Adipocyte (in vitro differentiated cells): ENCODE results near the gene PHKA1.
"Not testable (repeated sequence)": the region's sequence is repeated elsewhere in the genome, so short reads cannot be mapped to it uniquely, and the experiment has no call there.

ENCODE experiments used
- DNase-seq: peaks from one replicate; pipeline ENCODE4 v3.0.0-alpha.2; 2015; ENCODE audit warnings: low read depth
- H3K27me3 ChIP-seq: replicated peaks from 2 replicates; pipeline ENCODE4 v1.7.0; 2013; ENCODE audit warnings: mild to moderate bottlenecking, low read length, moderate library complexity; ENCODE audit not compliant: control insufficient read depth, insufficient read depth
- H3K36me3 ChIP-seq: 2 replicates; pipeline ENCODE4 v1.7.0; 2013; ENCODE audit warnings: low read length, mild to moderate bottlenecking, moderate library complexity; ENCODE audit not compliant: control insufficient read depth, insufficient read depth, severe bottlenecking
- H3K4me1 ChIP-seq: 2 replicates; pipeline ENCODE4 v1.7.0; 2013; ENCODE audit warnings: mild to moderate bottlenecking, low read length, moderate library complexity; ENCODE audit not compliant: control insufficient read depth, insufficient read depth
- H3K4me3 ChIP-seq: 2 replicates; pipeline ENCODE4 v1.7.0; 2013; ENCODE audit warnings: mild to moderate bottlenecking, low read length, moderate library complexity
- H3K9ac ChIP-seq: 2 replicates; pipeline ENCODE4 v1.7.0; 2013; ENCODE audit warnings: mild to moderate bottlenecking, low read length, moderate library complexity
- H3K9me3 ChIP-seq: 2 replicates; pipeline ENCODE4 v1.7.0; 2013; ENCODE audit warnings: mild to moderate bottlenecking, low read length, moderate library complexity; ENCODE audit not compliant: control insufficient read depth

PHKA1 gene

DNA sequence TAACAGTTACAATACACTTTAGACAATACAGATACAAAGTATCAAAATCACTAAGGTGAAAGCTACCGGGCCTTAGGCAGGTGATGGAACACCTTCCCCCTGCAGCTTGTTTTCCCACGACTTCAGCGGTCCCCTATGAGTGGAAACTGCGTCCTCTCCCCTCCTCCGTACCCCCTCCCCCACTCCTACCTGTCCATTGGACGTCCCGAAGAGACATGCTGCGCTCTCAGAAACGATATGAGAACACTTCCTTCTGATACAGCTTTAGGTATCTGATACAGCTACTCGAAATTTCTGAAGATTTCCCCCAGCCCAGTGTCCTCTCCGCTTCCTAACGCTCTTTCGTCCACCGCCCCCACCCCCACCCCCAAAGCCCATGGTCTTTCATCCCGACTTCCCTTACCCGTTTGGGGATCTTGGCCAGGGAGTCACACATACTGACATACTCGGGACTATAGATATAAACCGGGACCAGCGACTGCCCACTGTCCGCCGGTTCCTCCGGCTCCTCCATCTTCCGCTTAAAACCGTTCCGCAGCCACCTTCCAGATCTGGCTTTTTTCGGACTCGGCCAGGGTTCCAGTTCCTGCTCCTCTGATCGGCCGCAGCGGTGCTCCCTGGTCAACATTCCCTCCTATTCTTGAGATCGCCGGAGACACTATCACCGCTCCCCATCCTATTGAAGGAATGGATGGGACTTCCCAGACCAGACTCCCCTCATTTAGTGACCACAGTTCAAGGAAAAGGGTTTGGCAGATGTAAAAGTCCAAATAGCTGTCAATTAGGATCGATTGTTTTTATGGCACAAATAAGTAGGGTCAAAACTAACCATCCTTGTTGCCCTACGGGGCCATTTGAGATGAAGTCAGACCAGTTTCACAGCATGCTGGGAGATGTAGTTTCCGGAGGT, 141.6 kb downstream of the PHKA1 start, which contains the start of gene HDAC8:
TSS of gene HDAC8 (minus strand) at position 596 of the 910 bp plus-strand sequence. CDS start at position 514, 82 bp downstream.
- Histone ChIP-seq H3K27me3 (peaks cover 15% of the 10 kb centered on the region), H3K9me3 (no peaks in the 10 kb centered on the region), H3K36me3 (peaks cover 10% of the 10 kb centered on the region), H3K9ac (peak within 1 kb of the TSS; percentile 87), H3K4me3 (peak within 1 kb of the TSS; percentile 84), H3K4me1 (peaks cover 16% of the 10 kb centered on the region)
- DNase-seq = peak; percentile 82

DNA sequence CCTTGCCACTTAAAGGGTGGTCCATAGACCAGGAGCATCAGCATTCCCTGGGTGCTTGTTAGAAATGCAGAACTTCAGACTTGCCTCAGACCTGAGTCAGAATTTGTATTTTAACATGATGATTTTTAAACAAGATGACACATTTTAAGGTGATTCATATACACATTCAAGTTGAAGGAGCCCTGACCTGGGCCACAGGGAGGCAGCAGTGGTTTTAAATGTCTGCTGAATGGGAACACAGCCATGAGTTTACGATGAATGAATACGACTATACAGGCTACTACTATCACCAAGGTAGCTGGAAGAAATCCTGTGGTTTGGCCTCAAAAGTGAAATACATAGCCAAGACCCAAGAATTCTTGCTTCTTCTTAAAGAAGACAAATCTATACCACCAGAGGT, 144.3 kb downstream of the PHKA1 start:
- Histone ChIP-seq H3K27me3 (peaks cover 14% of the 10 kb centered on the region), H3K9me3 (no peaks in the 10 kb centered on the region), H3K9ac (no peak overlapping the region), H3K4me3 (no peak overlapping the region), H3K36me3 (peaks cover 31% of the 10 kb centered on the region), H3K4me1 (no peaks in the 10 kb centered on the region)
- no peak for DNase-seq

GRCh38 chrX:72568406-72569092, 145.6 kb downstream of the PHKA1 start:
- H3K27me3 ChIP-seq = peaks cover 9% of the 10 kb centered on the region
- no peaks in the 10 kb centered on the region for H3K9me3 ChIP-seq
- no peak overlapping the region for H3K9ac ChIP-seq
- no peaks in the 10 kb centered on the region for H3K4me1 ChIP-seq
- no peak overlapping the region for H3K4me3 ChIP-seq
- peaks cover 36% of the 10 kb centered on the region for H3K36me3 ChIP-seq
- no peak for DNase-seq

DNA sequence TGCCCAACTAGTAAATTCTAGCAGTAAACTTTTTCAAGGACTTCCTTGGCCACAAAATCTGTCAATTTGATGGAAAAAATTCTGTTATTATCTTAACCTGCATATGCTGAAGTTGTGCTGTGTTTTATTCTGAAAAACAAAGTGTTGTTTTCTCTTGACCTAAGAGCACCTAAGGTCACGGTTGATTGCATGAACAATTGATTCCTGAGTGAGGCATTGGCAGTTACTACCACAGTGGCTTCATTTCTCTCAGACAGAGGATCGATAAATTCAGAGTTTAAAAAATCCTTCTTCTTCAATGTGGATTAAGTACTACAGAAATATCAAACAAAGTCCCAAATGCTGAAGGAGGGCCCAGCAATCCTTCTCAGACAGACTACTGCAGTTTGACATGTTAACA, 147.7 kb downstream of the PHKA1 start:
- H3K9me3 ChIP-seq = no peaks in the 10 kb centered on the region
- H3K9ac ChIP-seq = no peak overlapping the region
- H3K36me3 ChIP-seq = peaks cover 36% of the 10 kb centered on the region
- DNase-seq = no peak
- H3K4me3 ChIP-seq = no peak overlapping the region
- peaks cover 9% of the 10 kb centered on the region for H3K27me3 ChIP-seq
- no peaks in the 10 kb centered on the region for H3K4me1 ChIP-seq

DNA sequence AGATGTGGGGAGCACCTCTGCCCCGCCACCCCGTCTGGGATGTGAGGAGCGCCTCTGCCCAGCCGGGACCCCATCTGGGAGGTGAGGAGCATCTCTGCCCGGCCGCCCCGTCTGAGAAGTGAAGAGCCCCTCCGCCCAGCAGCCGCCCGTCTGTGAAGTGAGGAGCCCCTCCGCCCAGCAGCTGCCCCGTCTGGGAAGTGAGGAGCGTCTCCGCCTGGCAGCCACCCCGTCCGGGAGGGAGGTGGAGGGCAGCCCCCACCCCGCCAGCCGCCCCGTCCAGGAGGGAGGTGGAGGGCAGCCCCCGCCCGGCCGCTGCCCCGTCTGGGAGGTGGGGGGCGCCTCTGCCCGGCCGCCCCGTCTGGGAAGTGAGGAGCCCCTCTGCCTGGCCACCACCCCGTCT, 154.5 kb downstream of the PHKA1 start:
- H3K9me3 ChIP-seq, H3K27me3 ChIP-seq, H3K9ac ChIP-seq, DNase-seq, H3K36me3 ChIP-seq, H3K4me1 ChIP-seq, H3K4me3 ChIP-seq: not testable (repeated sequence)

DNA sequence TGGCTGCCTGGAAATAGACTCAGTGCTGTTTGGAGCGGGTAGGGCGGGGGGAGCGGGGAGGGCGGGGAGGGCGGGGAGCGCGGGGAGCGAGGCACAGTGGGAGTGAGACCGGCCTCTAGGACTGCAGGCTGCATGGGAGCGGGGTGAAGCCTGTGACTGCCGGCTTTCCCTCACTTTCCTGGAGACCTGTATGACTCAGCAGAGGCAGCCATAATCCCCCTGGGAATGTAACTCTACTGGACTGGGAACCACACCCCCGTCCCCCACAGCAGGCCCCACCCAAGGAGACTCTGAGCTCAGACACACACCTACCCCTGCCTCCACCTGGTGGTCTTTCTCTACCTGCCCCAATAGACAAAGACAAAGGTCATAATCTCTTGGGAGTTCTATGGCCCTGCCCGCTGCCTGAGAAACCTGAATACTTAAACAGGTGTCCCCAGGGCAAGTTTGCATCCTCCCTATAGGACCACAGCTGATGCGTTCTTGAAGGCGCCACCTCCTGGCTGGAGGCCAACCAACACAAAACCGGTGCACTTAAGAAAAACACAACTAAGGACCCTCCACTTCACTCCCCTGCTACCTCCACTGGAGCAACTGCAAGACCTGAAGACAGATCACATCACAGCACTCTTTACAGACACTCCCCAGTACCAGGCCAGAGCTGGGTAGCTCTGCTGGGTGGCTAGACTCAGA, 159.5 kb downstream of the PHKA1 start:
- H3K36me3 ChIP-seq = no peaks in the 10 kb centered on the region
- no peaks in the 10 kb centered on the region for H3K27me3 ChIP-seq
- H3K9ac ChIP-seq = no peak overlapping the region
- H3K4me3 ChIP-seq = no peak overlapping the region
- no peak for DNase-seq
- H3K4me1 ChIP-seq = no peaks in the 10 kb centered on the region
- H3K9me3 ChIP-seq = no peaks in the 10 kb centered on the region

DNA sequence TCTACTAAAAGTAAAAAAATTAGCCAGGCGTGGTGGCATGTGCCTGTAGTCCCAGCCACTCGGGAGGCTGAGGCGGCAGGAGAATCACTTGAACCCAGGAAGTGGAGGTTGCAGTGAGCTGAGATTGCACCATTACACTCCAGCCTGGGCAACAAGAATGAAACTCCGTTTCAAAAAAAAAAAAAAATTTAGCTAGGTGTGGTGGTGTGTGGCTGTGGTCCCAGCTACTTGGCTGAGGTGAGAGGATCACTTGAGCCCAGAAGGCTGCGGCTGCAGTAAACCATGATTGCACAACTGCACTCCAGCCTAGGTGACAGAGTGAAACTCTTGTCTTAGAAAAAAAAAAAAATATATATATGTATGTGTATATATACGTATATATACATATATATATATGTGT, 161.7 kb downstream of the PHKA1 start:
- not testable (repeated sequence) for H3K36me3 ChIP-seq, H3K27me3 ChIP-seq, H3K9ac ChIP-seq, H3K4me3 ChIP-seq, DNase-seq, H3K4me1 ChIP-seq, H3K9me3 ChIP-seq

- Histone ChIP-seq H3K9ac (no peak overlapping the region), H3K4me1 (no peaks in the 10 kb centered on the region), H3K36me3 (no peaks in the 10 kb centered on the region), H3K4me3 (no peak overlapping the region), H3K9me3 (no peaks in the 10 kb centered on the region), H3K27me3 (peaks cover 20% of the 10 kb centered on the region)
- DNase-seq = no peak
Observed at GRCh38 chrX:72545990-72546389, 168.1 kb downstream of the PHKA1 start.

GRCh38 chrX:72540318-72540717, 173.8 kb downstream of the PHKA1 start:
- Histone ChIP-seq H3K4me3 (no peak overlapping the region), H3K4me1 (no peaks in the 10 kb centered on the region), H3K9me3 (no peaks in the 10 kb centered on the region), H3K9ac (no peak overlapping the region), H3K36me3 (no peaks in the 10 kb centered on the region), H3K27me3 (peaks cover 25% of the 10 kb centered on the region)
- DNase-seq = peak; percentile 51

GRCh38 chrX:72539822-72540221, 174.3 kb downstream of the PHKA1 start:
- no peaks in the 10 kb centered on the region for H3K36me3 ChIP-seq
- H3K4me1 ChIP-seq = no peaks in the 10 kb centered on the region
- no peak overlapping the region for H3K4me3 ChIP-seq
- no peak for DNase-seq
- no peak overlapping the region for H3K9ac ChIP-seq
- H3K27me3 ChIP-seq = peaks cover 25% of the 10 kb centered on the region
- H3K9me3 ChIP-seq = no peaks in the 10 kb centered on the region

- no peak for DNase-seq
- Histone ChIP-seq H3K9me3 (no peaks in the 10 kb centered on the region), H3K4me1 (no peaks in the 10 kb centered on the region), H3K4me3 (no peak overlapping the region), H3K27me3 (peaks cover 14% of the 10 kb centered on the region), H3K36me3 (no peaks in the 10 kb centered on the region), H3K9ac (no peak overlapping the region)
Observed at GRCh38 chrX:72536542-72536941, 177.6 kb downstream of the PHKA1 start.
